Measurements from ENCODE around the gene RPS6KA2. TPM values are rescaled to one million over a fixed set of nuclear protein-coding genes. Genes with fewer than 3 reads are reported as not detected.

Gene RPS6KA2
- total and polyA plus RNA-seq, 9 donors: 24.4 to 75.5 (median 48.1) TPM

- intact Hi-C loops (cut with DNase I): no loop called here
- no peak for TF ChIP-seq CTCF (IDR thresholded peaks at IDR 0.05)
- TF ChIP-seq EP300 (IDR thresholded peaks at IDR 0.05): no peak
- H3K36me3 ChIP-seq: no peaks in the 10 kb centered on the region
- H3K27ac ChIP-seq: no peak overlapping the region
- no peaks in the 10 kb centered on the region for H3K9me3 ChIP-seq
- no peak for DNase-seq
- no peaks in the 10 kb centered on the region for H3K27me3 ChIP-seq
- H3K4me1 ChIP-seq (ENCODE audit: insufficient read depth): peaks cover 27% of the 10 kb centered on the region
- 82 to 93% (median 90%) methylated on average over 5 of the region's 5 CpGs for WGBS, 3 donors
- no peak overlapping the region for H3K4me3 ChIP-seq
Measured at GRCh38 chr6:166623318-166623717, 3.7 kb downstream of the RPS6KA2 start.

DNA sequence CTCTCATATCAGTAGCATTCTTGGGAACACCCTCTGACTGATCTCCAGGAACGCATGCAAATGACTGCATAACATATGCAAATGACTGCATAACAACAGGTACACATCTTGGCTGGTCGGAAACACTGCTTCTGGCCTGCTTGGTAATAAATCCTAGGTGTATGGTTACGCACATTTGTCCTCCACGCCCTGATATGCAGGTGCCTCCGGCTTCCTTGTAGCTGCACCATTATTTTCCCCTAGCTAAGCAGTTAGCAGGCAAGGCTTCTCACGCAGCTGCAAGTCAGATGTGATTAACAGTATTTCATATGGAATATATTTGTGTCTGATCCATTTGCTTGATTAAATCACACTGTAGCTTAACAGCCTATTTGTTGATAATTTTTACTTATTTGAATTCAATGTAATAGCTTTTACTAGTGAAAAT is 5.9 kb downstream of the RPS6KA2 start:
- H3K9me3 ChIP-seq: no peaks in the 10 kb centered on the region
- no peak for TF ChIP-seq CTCF (IDR thresholded peaks at IDR 0.05)
- TF ChIP-seq EP300 (IDR thresholded peaks at IDR 0.05): no peak
- TF ChIP-seq POLR2A (IDR thresholded peaks at IDR 0.05): no peak
- 89 to 96% (median 95%) methylated on average over 6 of the region's 6 CpGs for WGBS, 3 donors
- no peak overlapping the region for H3K27ac ChIP-seq
- DNase-seq: no peak
- H3K27me3 ChIP-seq: no peaks in the 10 kb centered on the region
- intact Hi-C loops (cut with DNase I): no loop called here
- no peak overlapping the region for H3K4me3 ChIP-seq
- H3K36me3 ChIP-seq: no peaks in the 10 kb centered on the region
- H3K4me1 ChIP-seq (ENCODE audit: insufficient read depth): peaks cover 30% of the 10 kb centered on the region

GRCh38 chr6:166620478-166621113 is 6.5 kb downstream of the RPS6KA2 start:
- no peaks in the 10 kb centered on the region for H3K9me3 ChIP-seq
- H3K36me3 ChIP-seq: no peaks in the 10 kb centered on the region
- DNase-seq: no peak
- H3K27ac ChIP-seq: peak overlapping the region in 1 of 2 donors; percentile 5
- no peak overlapping the region for H3K4me3 ChIP-seq
- intact Hi-C loops (cut with DNase I): no loop called here
- 58 to 68% (median 62%) methylated on average over 8 of the region's 8 CpGs for WGBS, 3 donors
- no peaks in the 10 kb centered on the region for H3K27me3 ChIP-seq
- H3K4me1 ChIP-seq (ENCODE audit: insufficient read depth): peaks cover 27% of the 10 kb centered on the region
- TF ChIP-seq EP300 (IDR thresholded peaks at IDR 0.05) (no peak), CTCF (IDR thresholded peaks at IDR 0.05) (no peak), POLR2A (IDR thresholded peaks at IDR 0.05) (no peak)

GRCh38 chr6:166619912-166620311 is 7.1 kb downstream of the RPS6KA2 start:
- H3K27ac ChIP-seq: peak overlapping the region in 1 of 2 donors; percentile 5

More at GRCh38 chr6:166619912-166620311, 7.1 kb downstream of the RPS6KA2 start:
- H3K4me1 ChIP-seq (ENCODE audit: insufficient read depth): peaks cover 27% of the 10 kb centered on the region
- H3K27me3 ChIP-seq: no peaks in the 10 kb centered on the region
- H3K4me3 ChIP-seq: no peak overlapping the region
- DNase-seq: peak in 2 of 5 donors; percentile 51 to 54
- TF ChIP-seq CTCF (IDR thresholded peaks at IDR 0.05) (no peak), POLR2A (IDR thresholded peaks at IDR 0.05) (no peak), EP300 (IDR thresholded peaks at IDR 0.05) (no peak)
- no peaks in the 10 kb centered on the region for H3K36me3 ChIP-seq
- intact Hi-C loops (cut with DNase I): no loop called here
- H3K9me3 ChIP-seq: no peaks in the 10 kb centered on the region
- 6 to 27% (median 16%) methylated on average over 3 of the region's 3 CpGs for WGBS, 3 donors
